ENCODE measurements around the gene NLRP9.

DNA sequence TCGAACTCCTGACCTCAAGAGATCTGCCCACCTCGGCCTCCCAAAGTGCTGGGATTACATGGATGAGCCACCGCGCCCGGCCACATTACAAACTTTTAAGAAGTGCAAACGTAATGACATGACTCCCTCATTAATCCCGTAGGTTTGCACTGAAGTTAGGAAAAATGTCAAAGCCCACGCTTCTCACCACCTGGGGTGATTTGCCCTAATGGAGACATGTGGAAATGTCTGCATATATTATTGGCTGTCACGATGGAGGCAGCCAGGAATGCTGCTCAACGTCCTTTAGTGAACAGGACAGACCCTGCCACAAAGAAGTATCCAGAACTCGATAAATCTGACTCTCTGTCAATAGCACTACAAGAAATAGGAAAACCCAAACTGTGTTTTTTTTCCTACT is 21.0 kb downstream of the NLRP9 start:
- no peak for TF ChIP-seq REST (IDR thresholded peaks at IDR 0.05; ENCODE audit: insufficient read depth in 1 of 2, low read depth in 2 of 2, low read length in 2 of 2)
- no peak for TF ChIP-seq TAF1 (IDR thresholded peaks at IDR 0.05; ENCODE audit: borderline replicate concordance, insufficient read depth, low read length)
